Activated CD4-positive, alpha-beta T cell treated with anti-CD3 and anti-CD28 coated beads, Interleukin-2, amount 50 U/mL, for 1 hour (primary cell): ENCODE results near the gene LRRC4.

Experiments used
- DNase-seq: peaks from one replicate; pipeline ENCODE4 v3.0.0-alpha.2; 2020

Gene LRRC4, protein sequence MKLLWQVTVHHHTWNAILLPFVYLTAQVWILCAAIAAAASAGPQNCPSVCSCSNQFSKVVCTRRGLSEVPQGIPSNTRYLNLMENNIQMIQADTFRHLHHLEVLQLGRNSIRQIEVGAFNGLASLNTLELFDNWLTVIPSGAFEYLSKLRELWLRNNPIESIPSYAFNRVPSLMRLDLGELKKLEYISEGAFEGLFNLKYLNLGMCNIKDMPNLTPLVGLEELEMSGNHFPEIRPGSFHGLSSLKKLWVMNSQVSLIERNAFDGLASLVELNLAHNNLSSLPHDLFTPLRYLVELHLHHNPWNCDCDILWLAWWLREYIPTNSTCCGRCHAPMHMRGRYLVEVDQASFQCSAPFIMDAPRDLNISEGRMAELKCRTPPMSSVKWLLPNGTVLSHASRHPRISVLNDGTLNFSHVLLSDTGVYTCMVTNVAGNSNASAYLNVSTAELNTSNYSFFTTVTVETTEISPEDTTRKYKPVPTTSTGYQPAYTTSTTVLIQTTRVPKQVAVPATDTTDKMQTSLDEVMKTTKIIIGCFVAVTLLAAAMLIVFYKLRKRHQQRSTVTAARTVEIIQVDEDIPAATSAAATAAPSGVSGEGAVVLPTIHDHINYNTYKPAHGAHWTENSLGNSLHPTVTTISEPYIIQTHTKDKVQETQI

DNA sequence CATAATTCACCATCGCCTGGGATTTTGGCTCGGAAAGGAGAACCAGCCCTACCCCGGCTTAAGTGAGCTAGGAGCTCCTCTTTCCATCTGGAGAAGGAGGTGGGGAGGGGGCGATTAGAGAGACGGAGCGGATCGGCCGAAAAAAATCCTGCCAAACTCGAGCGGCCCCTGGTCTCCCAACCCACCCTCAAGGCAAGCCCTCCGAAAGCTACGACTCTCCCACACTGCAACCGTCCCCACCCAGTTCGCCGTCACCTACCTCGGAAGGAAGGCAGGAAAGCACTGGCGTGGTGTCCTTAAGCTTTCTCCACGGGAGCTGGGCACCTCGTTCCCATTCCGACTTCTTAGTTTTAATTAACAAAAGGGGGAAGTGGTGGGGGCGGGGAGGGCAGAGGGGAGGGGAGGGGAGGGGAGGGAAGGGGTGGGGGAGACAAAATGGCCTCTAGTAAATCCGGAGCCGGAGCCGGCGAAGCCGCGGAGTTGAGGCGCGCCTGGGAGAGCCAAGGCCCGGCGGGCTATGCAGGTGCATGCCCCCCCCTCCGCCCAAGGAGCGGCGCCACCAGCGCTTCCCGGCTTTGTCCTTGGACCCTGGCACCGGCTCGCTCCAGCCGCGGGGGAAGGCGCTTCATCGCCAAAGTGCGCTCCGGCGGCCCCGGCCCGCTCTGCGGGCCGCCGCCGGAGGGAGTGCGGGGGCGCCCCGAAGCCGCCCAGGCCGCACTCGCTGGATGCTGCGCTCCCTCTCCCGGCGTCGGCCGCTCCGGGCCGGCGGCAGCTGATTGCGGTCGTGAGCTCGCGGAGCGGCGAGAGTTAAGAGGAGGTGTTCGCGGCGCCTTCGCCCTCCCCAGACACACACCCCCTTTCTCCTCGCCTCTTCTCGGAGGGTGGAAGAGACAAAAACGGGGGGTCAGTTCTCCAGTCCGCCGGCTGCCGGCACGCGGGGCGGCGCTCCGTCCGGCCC, at the start of gene LRRC4:
Gene LRRC4 (minus strand): TSS at position 784 of the 958 bp plus-strand sequence. CDS start 797 bp downstream, outside the sequence.
- DNase-seq, result peak; percentile 10

DNA sequence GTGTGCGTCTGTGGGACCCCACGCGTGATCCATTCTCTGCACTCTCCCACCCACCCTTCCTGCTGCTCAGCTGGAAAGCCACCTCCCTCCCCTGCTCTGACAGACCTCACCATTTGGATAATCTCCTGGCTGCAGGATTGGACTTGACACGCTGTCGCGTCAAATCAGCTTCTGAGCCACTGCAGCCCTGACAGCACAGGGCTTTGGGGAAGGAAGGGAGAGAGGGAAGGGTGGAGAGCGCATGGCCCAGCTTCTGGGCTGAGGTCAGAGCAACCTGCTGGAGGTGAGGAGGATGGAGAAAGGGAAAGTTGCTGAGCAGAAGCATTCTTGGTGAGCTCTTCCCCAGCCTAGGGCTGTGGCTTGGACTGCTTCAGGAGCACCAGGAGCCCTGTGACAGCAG, 48.9 kb upstream of the LRRC4 start:
- no peak for DNase-seq

DNA sequence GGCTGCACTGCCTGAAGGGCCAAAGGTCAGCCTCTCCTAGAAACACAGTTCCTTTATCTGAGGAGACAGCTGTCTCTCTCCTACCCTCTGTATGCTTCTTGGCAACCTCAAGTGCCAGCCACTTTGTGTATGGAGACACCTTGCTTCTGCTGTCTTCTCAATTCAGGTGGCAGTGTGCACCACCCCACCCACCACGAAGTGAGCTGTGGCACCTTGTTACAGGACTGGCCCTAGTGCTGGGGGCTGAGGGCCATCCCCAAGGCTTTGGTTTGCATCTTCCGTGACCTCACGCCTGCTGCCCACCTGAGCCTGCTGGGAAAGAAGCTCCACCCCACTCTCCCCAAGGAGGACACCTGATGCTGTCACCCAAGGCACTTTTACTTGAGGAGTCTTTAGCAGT, 47.1 kb upstream of the LRRC4 start:
- no peak for DNase-seq

DNA sequence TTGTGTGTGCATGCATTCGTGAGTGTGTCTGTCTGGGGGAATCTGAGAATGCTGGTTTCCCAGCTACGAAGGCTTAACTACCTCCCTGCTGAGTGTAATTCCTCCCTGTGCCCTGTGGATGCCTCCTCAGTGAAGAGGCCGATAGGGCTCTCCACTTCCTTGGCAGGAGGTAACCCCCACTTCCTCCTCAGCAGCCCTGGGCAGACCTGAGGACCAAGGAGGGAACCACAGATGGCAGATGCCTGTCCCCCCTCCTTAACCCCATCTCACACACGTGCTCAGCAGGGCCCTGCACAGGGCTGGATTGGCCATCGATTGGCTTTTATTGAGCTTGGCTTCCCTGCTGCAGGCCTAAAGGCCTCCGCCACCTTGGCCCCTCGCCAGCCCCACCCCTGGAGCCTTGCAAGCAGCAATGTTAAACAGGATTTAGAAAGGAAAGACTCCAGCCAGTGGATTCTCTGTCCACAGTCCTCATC, 45.6 kb upstream of the LRRC4 start:
- DNase-seq, result no peak

DNA sequence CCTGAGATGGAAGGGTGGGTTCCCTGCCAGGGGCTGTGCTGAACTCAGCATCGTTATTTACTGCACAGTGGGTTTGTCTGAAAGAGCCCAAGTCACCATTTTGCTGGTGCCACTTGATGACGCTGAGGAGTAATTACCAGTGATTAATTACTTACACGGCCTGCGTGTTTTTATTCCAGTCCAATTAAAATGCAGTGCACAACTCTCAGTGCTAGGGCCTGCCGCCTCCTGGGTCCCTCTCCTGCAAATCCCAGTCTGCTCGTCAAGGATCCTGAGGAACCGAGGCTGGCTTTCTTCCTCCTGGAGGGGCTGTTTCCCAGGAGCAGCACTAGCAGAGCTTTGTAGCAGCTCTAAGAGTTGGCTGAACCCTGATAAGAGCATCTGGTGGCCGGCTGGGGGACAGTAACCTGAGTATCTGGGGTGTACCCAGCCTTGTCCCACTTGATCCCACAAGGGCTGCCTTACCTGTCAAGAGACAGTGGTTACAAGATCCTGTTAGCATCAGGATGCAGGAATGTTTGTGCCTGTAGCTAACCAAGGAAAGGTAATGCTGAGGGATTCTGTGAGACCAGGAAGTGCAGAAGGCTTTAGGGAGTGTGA, 45.1 kb upstream of the LRRC4 start:
- no peak for DNase-seq

DNA sequence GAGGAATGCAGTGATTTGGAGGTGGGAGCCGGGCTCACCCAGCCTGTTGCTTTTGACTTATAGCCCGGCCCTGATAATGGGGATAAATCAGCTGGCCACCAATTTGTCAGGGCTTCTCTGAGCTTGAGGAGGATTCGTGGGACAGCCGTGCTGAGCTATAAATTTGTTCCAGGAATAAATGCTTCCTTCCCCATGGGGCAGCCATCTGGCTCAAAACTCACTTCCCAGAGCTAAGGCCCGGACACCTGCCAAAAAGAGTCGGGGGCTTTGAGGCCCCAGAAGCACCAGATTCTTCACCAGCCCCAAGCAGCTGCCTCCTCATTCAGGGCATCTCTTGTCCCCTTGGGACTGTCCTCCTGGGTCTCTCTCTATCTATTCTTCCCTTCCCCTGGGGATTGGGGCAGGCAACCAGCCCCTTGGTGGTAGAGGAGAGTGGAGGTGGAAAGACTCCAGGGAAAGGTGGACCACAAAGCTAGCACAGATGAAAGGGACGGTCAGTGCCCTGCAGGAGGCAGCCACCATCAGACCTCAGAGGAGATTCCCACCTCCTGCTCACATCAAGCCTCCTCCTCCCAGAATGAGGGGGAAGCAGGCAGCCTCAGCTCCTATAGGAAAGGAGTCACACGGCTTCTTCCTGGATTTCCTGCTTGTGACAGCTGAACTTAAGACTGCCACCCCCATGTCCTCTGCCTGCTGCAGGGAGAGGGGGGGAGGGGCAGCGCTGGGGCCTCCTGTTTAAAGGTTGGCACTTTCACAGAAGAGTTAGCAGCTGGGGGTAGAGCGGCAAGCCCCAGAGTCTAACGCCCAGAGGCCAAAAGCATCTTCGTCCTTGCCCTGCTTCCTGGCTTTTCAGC, 44.2 kb upstream of the LRRC4 start:
- DNase-seq, result no peak

DNA sequence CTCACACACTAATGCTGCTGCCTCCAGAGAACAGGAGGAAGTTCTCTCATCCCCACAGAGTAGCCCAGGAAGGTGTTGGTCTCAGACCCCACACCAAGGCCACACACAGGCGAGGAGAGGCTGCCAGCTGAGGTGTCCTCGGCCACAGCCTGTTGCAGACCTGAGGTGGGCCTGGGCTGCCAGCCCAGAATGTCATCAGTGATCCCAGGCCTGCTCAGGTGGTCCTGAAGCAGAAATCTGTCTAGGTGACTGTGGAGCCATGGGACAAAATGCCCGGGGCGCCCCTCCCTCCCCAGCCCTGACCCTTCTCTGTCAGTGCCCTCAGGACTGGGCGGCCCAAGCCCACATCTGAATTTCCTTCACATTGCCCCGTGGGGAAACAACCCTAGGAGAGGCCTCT, 43.5 kb upstream of the LRRC4 start:
- no peak for DNase-seq

DNA sequence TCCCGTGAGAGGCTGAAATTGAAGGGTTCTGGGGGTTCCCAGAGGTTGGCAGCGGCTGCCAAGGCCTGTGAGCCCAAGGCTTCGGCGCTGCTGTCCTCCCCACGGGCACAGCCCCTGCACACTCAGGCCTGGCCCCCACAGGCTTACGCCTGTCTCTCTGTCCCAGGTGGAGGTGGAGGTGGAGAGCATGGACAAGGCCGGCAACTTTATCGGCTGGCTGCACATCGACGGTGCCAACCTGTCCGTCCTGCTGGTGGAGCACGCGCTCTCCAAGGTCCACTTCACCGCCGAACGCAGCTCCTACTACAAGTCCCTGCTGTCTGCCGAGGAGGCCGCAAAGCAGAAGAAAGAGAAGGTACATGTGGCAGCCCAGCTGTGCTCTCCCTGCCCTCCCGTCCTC, 43.1 kb upstream of the LRRC4 start:
- no peak for DNase-seq

DNA sequence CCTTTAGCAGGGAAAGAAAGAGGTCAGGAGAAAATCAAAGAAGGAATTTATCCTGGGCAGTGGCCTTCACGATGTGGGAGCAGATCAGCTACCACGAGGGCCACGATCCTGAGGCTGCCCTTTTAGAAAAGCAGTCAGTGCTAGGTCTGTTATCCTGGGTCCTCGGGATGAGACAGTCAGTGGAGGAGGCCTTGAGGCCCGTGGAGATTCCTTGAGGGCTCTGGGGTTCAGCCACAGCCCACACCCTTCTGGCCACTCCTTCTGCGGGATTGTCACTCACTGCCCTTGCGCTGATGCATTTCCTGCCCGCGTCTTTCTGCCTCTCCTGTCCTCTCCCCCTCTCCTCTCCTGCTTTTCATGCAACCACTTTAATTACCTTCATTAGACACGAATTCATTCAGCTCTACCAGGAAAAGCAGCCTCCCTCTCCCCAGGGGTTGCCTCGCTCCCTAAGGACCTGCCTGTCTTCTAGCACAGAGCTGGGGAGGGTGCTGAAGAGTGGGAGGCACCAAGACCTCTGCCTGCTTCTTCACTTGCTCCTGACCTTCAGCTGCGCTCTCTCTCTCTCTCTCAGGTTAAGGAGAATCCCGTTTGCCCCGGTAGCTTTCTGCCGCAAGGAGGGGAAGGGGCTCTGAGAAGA, 42.6 kb upstream of the LRRC4 start:
- DNase-seq, result no peak

DNA sequence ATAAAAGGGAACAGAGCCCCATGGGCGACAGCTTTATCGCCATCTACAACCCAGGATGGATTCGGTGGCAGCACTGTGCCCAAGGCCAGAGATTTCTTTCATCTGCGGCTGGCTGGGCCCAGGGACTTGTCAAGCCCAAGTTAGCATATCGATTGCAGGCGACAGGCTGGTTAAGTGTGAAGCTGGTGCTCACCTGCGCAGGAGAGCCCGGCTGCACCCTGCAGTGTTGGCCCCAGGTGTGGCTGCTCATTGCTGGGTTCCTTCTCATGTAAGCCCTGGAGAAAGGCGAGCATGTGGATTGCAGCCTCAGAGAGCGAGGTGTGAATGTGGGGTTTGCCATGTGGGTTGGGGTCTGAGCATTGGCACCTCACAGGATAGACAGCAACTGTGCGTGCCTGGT, 40.6 kb upstream of the LRRC4 start:
- DNase-seq, result no peak

DNA sequence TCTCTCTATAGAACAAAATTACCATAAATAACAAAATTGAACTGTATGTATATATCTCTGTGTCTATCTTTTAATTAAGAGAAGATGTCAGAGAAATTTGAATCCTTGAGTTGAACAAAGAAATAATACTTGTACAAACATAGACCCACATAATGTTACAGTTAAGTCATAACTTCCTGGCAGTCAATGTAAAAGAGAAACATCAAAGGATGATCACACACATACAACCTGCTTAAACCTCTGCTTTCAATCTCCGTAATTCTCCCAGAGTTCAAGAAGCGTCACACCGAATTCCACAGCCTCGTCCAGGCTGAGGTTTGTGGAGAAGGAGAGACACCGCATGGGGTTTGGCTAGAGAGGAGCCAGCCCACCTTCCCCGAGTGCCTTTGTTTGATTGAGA, 40.1 kb upstream of the LRRC4 start:
- DNase-seq, result no peak

DNA sequence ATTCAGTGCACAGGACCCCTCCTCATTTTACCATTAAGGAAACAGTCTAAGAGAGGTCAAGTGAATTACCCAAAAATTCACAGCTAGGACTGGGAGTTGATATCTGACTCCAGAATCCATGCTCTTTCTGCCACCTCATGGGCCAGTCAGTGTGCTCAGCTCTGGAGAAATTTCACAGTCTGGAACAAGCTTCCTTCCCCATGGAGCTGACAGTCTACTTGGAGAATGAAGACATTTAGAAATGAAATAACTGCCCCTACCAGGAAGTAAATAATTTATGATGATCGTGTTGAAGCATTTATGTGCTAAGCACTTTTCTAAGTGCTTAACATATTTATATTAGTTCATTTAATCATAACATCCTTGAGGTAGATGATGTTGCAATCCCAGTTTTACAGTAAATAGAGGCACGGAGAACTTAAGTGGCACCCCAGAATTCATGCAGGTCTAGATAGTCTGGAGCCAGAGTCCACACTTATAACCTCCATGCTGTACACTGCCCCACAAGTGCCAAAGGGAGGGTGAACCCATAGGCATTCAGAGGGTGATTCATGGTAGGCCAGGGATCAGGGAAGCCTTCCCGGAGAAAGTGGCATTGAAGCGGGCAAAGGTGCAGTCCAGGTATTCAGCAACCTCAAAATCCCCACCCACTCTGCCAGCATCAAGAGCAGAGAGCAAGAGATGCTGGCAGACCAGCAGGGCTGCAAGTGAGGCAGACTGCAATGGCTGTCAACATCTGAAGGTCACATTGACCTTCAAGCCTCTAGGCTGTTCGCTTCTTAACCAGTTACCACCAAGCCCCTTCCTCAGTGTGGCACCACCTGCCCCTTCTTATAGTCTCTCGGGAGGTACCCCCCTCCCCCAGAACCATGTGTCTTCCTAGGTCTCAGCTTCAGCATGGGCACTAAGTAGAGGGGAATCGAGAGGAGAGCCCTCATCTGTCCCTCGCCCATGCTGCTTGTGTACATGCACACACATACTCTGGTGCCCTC, 38.4 kb upstream of the LRRC4 start:
- DNase-seq, result no peak

DNA sequence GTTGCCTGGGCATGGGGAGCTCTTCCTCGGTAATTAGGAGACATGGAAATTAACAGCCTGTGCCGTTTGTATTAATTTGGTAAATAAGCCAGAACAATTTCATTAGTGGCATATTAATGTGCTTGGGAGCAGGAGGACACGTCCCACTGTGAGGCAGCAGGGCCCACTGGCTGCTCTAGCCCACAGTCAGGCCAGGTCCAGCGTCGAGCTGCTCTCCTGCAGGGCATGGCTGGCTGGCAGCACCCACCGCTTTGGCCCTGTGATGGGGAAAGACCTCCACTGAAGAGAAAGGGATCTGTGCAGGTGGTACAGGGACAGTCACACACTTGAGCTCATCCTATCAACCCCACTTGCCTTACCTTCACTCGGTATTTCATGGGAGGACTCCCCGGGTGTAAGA, 37.5 kb upstream of the LRRC4 start:
- no peak for DNase-seq

DNA sequence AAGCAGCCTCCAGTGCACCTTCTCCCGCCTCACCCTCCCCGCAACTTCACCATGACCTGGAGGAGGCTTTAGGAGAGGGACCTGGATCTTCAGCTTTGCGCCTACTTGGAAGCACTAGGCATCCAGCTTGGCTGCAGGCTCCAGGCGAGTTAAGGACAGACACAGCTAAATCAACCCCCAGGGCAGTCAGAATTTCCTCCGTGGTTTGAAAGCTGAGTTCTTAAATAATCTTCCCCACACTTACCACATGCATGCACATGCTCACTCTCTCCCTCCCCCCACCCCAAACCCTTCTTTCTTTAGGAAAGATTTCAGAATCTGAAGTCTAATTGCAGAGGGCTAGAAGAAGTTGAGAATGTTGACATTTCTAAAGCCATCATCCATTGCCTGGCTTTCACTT, 36.7 kb upstream of the LRRC4 start:
- DNase-seq, result no peak

DNA sequence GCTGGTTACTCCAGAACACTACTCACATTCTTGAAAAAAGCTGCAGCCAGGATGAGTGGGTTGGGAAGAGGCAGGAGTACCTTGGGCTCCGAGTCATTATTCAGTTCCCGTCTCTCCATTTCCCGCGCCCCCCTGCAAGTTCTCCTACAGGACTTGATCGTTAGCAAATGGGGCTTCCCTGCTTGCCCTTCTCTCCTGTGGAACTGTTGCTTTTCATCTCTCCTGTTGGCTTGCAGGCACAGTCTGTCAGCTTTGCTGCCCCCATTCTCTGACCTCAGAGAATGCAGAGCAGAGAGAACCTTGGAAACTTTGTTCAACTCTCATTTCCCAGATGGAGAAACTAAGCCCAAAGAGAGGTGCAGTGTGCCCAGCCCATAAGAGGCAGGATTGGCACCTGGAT, 35.6 kb upstream of the LRRC4 start:
- no peak for DNase-seq

DNA sequence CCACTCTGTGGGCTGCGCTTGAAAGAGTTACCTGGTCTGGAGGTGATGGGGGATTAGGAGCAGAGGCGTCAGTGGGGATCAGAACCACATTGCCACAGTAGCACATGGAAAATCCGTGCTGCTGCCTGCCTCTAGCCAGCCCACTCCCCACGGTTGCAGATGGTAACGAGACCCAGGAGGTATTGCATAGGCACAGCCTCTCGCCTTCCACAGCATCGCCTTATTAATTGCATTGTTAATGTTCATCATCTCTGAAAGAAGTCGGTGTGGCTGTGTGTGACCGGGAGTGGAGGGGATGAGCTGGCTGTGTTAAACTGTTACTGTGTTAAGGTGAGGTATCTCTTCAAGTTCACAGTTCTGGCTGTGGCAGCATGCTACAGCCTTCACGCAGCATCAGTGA, 35.2 kb upstream of the LRRC4 start:
- no peak for DNase-seq

DNA sequence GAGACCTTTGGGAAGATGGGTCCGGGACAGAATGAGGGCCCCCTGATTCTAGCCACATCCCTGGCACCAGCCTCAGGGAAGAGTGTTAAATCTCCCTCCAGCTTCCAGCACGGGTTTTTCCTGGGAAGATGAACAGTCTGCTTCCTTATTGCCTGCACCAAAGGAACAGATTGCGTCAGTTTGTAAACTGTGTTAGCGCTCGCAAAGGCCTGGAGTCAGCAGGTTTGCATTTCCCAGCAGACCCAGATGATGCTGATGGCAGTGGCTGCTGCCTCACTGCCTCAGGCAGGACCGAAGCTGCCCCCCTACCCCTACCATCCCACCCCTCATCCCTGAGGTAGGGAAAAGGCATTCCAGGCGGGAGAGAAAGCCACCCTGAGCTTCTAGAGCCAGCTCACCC, 34.6 kb upstream of the LRRC4 start:
- DNase-seq, result no peak

DNA sequence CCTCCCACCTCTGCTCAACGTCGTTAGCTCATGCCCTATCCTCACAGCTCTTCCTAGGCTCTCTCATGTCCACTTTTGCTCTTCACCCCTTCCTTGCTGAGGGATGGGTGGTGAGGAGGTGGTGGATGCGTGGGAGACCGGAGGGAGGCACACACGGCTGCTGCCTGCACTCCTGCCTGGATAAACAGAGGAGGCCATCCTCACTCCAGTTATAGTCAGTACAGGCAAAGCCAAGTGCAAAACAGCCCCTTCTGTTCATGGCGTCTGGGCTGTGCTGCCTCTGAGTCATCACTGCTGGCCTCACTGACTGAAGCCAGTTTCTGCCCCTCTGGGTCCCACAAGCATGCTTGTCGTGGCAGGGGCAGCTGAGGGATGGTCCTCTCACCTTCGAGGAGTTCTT, 31.9 kb upstream of the LRRC4 start:
- no peak for DNase-seq

DNA sequence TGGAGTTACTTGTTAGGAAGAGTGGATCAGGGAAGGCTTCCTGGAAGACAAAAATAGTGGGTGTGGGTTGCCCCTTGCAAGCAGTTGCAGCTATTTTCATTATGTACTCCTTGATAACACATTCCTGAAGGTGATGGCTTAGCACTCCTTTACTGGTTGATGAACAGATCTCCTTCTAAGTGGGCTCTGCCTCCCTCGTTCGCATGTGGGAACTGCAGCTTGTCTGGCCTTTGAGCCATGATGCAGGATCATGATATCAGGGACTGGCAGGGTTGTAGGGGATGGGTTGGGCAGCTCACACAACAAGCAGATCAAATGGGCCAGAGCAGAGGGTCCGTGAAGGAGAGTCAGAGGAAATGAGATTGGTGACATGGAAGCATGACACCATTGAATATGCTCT, 28.8 kb upstream of the LRRC4 start:
- no peak for DNase-seq
